HepG2 (cell line): ENCODE data around the gene TBC1D14. TPM values are rescaled to one million over a fixed set of nuclear protein-coding genes. Genes with fewer than 3 reads are reported as not detected.

Experiments
- ATAC-seq: fragments of 200-7000 bp; cut with Tn5 transposase; 3 replicates; pipeline ENCODE4 v1.9.1; 2020; ENCODE audit warnings: mild to moderate bottlenecking, moderate library complexity
- BruUV-seq: library from RNA; stranded (reverse); fragments of 400-500 nt; replicated peaks from 2 replicates; lab custom pipeline; 2021; lab: Mats Ljungman, UMichigan
- CTCF ChIA-PET: fragments of 300-600 bp; formaldehyde crosslinking; extraction: SDS; loops from one replicate; lab custom pipeline; 2021; ENCODE audit warnings: low total read pairs, inconsistent platforms, low intra/inter-chr PET ratio; lab: Yijun Ruan, JAX
- POLR2A ChIA-PET: fragments of 350-600 bp; sonication (Branson Sonifier 250); formaldehyde crosslinking; loops from one replicate; lab custom pipeline; 2020; ENCODE audit warnings: antibody characterized with exemption, inconsistent platforms; lab: Yijun Ruan, JAX
- DNase-seq: peaks from one replicate; pipeline ENCODE4 v3.0.0-alpha.2; 2015; ENCODE audit warnings: low spot score
- FAIRE-seq: peaks from 3 replicates; lab custom pipeline; 2011; peaks lifted over from hg19 to GRCh38; lab: Jason Lieb, UNC
- H2AFZ ChIP-seq: one replicate; pipeline ENCODE4 v1.6.1; 2011; ENCODE audit warnings: low read length, inconsistent platforms
- H3K27ac ChIP-seq: fragments of 300-600 bp; 3 replicates; pipeline ENCODE4 v1.8.0; 2011; ENCODE audit warnings: mixed run types, mild to moderate bottlenecking, mixed read lengths, low read length, inconsistent platforms; ENCODE audit not compliant: insufficient read depth; ENCODE audit errors: extremely low read length
- H3K27me3 ChIP-seq, 2 experiments: fragments of 200-600 bp in 1 of 2; 2 replicates in 1 of 2; 3 replicates in 1 of 2; pipeline versions ENCODE4 v1.6.0 to v1.8.0; 2011; ENCODE audit warnings: low read length in 2 of 2, mild to moderate bottlenecking in 2 of 2, moderate library complexity in 2 of 2, inconsistent platforms in 1 of 2; ENCODE audit not compliant: insufficient read depth in 2 of 2, control insufficient read depth in 1 of 2
- H3K36me3 ChIP-seq, 2 experiments: fragments of 200-600 bp in 1 of 2; replicated peaks in 1 of 2; 2 replicates in 1 of 2; 3 replicates in 1 of 2; pipeline versions ENCODE4 v1.5.1 to v1.8.0; 2011; ENCODE audit warnings: low read length in 2 of 2, inconsistent platforms in 1 of 2; ENCODE audit not compliant: insufficient read depth in 2 of 2, control insufficient read depth in 1 of 2
- H3K4me1 ChIP-seq: 2 replicates; pipeline ENCODE4 v1.5.1; 2012; ENCODE audit warnings: low read length, inconsistent platforms; ENCODE audit not compliant: insufficient read depth
- H3K4me2 ChIP-seq: 2 replicates; pipeline ENCODE4 v1.6.0; 2011; ENCODE audit warnings: low read depth, low read length, inconsistent platforms
- H3K4me3 ChIP-seq, 3 experiments: fragments of 200-600 bp in 1 of 3; sonication (generic), shearing (Covaris generic) in 1 of 3; replicated peaks in 1 of 3; 2 replicates each; pipeline ENCODE4 v1.5.1; 2011 to 2016; ENCODE audit warnings: low read length in 3 of 3, inconsistent platforms in 2 of 3, low read depth in 2 of 3, mild to moderate bottlenecking in 2 of 3, control low read depth in 1 of 3, mixed read lengths in 1 of 3; ENCODE audit not compliant: insufficient read depth in 1 of 3
- H3K79me2 ChIP-seq: one replicate; pipeline ENCODE4 v1.6.1; 2011; ENCODE audit warnings: low read length, inconsistent platforms; ENCODE audit not compliant: insufficient read depth
- H3K9ac ChIP-seq: 2 replicates; pipeline ENCODE4 v1.6.0; 2011; ENCODE audit warnings: mild to moderate bottlenecking, low read depth, low read length, inconsistent platforms; ENCODE audit not compliant: insufficient read depth
- H3K9me3 ChIP-seq: 2 replicates; pipeline ENCODE4 v1.5.1; 2012; ENCODE audit warnings: mild to moderate bottlenecking, low read length
- H4K20me1 ChIP-seq: 2 replicates; pipeline ENCODE4 v1.6.0; 2011; ENCODE audit warnings: inconsistent platforms, mild to moderate bottlenecking, low read length, moderate library complexity; ENCODE audit not compliant: insufficient read depth
- CCAR2 ChIP-seq: fragments of 200-400 bp; formaldehyde crosslinking; optimal IDR thresholded peaks from 2 replicates; pipeline ENCODE3; 2018; ENCODE audit warnings: low read depth, mild to moderate bottlenecking, low read length, moderate library complexity
- HIC2 ChIP-seq: sonication (generic); formaldehyde crosslinking; IDR thresholded peaks from 2 replicates; pipeline ENCODE4 v1.9.0; 2022; ENCODE audit warnings: low read depth, missing genetic modification reagents
- HINFP ChIP-seq: sonication (generic); formaldehyde crosslinking; IDR thresholded peaks from 2 replicates; pipeline ENCODE4 v1.4.0; 2020; ENCODE audit warnings: low read depth, mild to moderate bottlenecking, missing genetic modification reagents
- JUN ChIP-seq: sonication (generic); formaldehyde crosslinking; IDR thresholded peaks from 2 replicates; pipeline ENCODE4 v1.4.0; 2020; ENCODE audit warnings: mild to moderate bottlenecking, missing genetic modification reagents
- POGZ ChIP-seq: sonication (generic); formaldehyde crosslinking; IDR thresholded peaks from 2 replicates; pipeline ENCODE4 v1.4.0; 2020; ENCODE audit warnings: mild to moderate bottlenecking, missing genetic modification reagents
- ZFP90 ChIP-seq: sonication (generic); formaldehyde crosslinking; IDR thresholded peaks from 2 replicates; pipeline ENCODE4 v1.8.0; 2022; ENCODE audit warnings: missing genetic modification reagents, mild to moderate bottlenecking, inconsistent platforms, borderline replicate concordance
- ZIK1 ChIP-seq: sonication (generic); formaldehyde crosslinking; IDR thresholded peaks from 2 replicates; pipeline ENCODE4 v1.5.0; 2020; ENCODE audit warnings: mild to moderate bottlenecking, low read depth, missing genetic modification reagents, borderline replicate concordance
- ZMAT3 ChIP-seq: sonication (generic); formaldehyde crosslinking; conservative IDR thresholded peaks from 2 replicates; pipeline ENCODE4 v1.7.0; 2021; ENCODE audit warnings: missing genetic modification reagents
- ZNF281 ChIP-seq: sonication (generic); formaldehyde crosslinking; IDR thresholded peaks from 2 replicates; pipeline ENCODE4 v1.4.0; 2020; ENCODE audit warnings: missing genetic modification reagents, borderline replicate concordance
- ZNF451 ChIP-seq: sonication (generic); formaldehyde crosslinking; IDR thresholded peaks from 2 replicates; pipeline ENCODE4 v1.5.0; 2020; ENCODE audit warnings: mild to moderate bottlenecking, missing genetic modification reagents
- ZNF614 ChIP-seq: IDR thresholded peaks from 2 replicates; pipeline ENCODE4 v1.6.1; 2018; ENCODE audit warnings: missing biosample characterization, missing genetic modification reagents, inconsistent platforms, borderline replicate concordance
- ZNF629 ChIP-seq: sonication (generic); formaldehyde crosslinking; conservative IDR thresholded peaks from 2 replicates; pipeline ENCODE4 v1.5.0; 2020; ENCODE audit warnings: missing genetic modification reagents
- WGBS: methylation state at CpG from one replicate; pipeline ENCODE4 v1.1.6; 2017; ENCODE audit warnings: low lambda C conversion rate; 5-methylcytosine and 5-hydroxymethylcytosine counted together
- in situ Hi-C: cut with HindIII; loops from 2 replicates; pipeline ENCODE4 v1.10.0; 2017; ENCODE audit warnings: low pct_unique_long_range_greater_than_20kb; ENCODE audit not compliant: extremely low pct_ligation_motif_present
- intact Hi-C: fragments of 100-400 bp; cut with micrococcal nuclease; formaldehyde crosslinking; loops from one replicate; pipeline ENCODE4 v1.10.0; 2022; ENCODE audit not compliant: unreplicated experiment
- polyA plus RNA-seq, 8 experiments: library from polyadenylated mRNA; depleted of rRNA in 3 of 8; stranded (reverse) in 7 of 8; unstranded in 1 of 8; fragments of >200 nt; fragmentation: Illumina TruSeq in 4 of 8; extraction: Trizol in 4 of 8; gene quantifications; 2 replicates each; pipeline versions ENCODE4 v1.2.1 to v1.2.3, GENCODE V29; 2011 to 2016; ENCODE audit warnings: low read depth in 4 of 8, missing spikeins in 1 of 8, mixed read lengths in 1 of 8; ENCODE audit not compliant: insufficient read depth in 1 of 8
- total RNA-seq, 5 experiments: library from RNA; depleted of rRNA; stranded (reverse); fragments of >200 nt; fragmentation: Illumina TruSeq; extraction: Trizol; gene quantifications; 2 replicates each; pipeline ENCODE4 v1.2.3, GENCODE V29; 2016; ENCODE audit warnings: low read depth in 1 of 5

TBC1D14 gene
- total and polyA plus RNA-seq, 2 of the 13 experiments (the other 11 are each of a cell fraction or from before 2014, with no cell fraction given) = 29.5 to 46.5 TPM

- Histone ChIP-seq H3K4me1 (peaks cover 22% of the 10 kb centered on the region), H4K20me1 (no peaks in the 10 kb centered on the region), H3K9me3 (no peaks in the 10 kb centered on the region), H2AFZ (no peak overlapping the region), H3K27me3 (no peaks in the 10 kb centered on the region), H3K4me3 (no peak overlapping the region), H3K36me3 (peaks cover 19 to 62% of the 10 kb centered on the region in 2 experiments; a peak in 4 of 5 replicates), H3K27ac (no peak overlapping the region), H3K9ac (no peak overlapping the region), H3K79me2 (no peaks in the 10 kb centered on the region), H3K4me2 (no peak overlapping the region)
- BruUV-seq = no TSS peak
- intact Hi-C loops (no loop called here), in situ Hi-C loops (no loop called here)
- DNase-seq = no peak
- CTCF ChIA-PET = no interaction called here
- 100% methylated on average over 1 of the region's 2 CpGs for WGBS
- POLR2A ChIA-PET = no interaction called here
- ATAC-seq = no peak
- no peak for FAIRE-seq
- TF ChIP-seq ZNF281 (CRISPR knock-in tag) (peak; percentile 41; the same call in 1 of the 2 replicates), ZNF614 (CRISPR knock-in tag) (no peak)
Observed at GRCh38 chr4:7020290-7020689, 110.7 kb downstream of the TBC1D14 start.

GRCh38 chr4:7020856-7021255 is 111.2 kb downstream of the TBC1D14 start:
- peaks cover 19 to 62% of the 10 kb centered on the region in 2 experiments; a peak in 4 of 5 replicates for H3K36me3 ChIP-seq
- in situ Hi-C loops = no loop called here
- DNase-seq = no peak
- no peak overlapping the region for H2AFZ ChIP-seq
- TF ChIP-seq ZIK1 = no peak
- no peak for TF ChIP-seq JUN (CRISPR knock-in tag)
- TF ChIP-seq HINFP (CRISPR knock-in tag) = no peak
- no peak for TF ChIP-seq POGZ (CRISPR knock-in tag)
- TF ChIP-seq CCAR2 = no peak
- TF ChIP-seq ZNF629 (CRISPR knock-in tag) = no peak
- no peak for TF ChIP-seq ZFP90 (CRISPR knock-in tag)
- no peak for TF ChIP-seq ZMAT3 (CRISPR knock-in tag)
- no peak for TF ChIP-seq ZNF451 (CRISPR knock-in tag)
- TF ChIP-seq HIC2 (CRISPR knock-in tag) = no peak
- TF ChIP-seq, all 625 proteins: peak for 0
- H4K20me1 ChIP-seq = no peaks in the 10 kb centered on the region
- FAIRE-seq (no peak), ATAC-seq (no peak)
- H3K9me3 ChIP-seq = no peaks in the 10 kb centered on the region
- no peak overlapping the region for H3K27ac ChIP-seq
- no peak overlapping the region for H3K4me3 ChIP-seq
- no peak overlapping the region for H3K9ac ChIP-seq
- no peak overlapping the region for H3K4me2 ChIP-seq
- no TSS peak for BruUV-seq
- intact Hi-C loops = no loop called here
- ChIA-PET POLR2A (no interaction called here), CTCF (no interaction called here)
- WGBS = 95% methylated on average over 11 of the region's 11 CpGs
- H3K79me2 ChIP-seq = no peaks in the 10 kb centered on the region
- peaks cover 22% of the 10 kb centered on the region for H3K4me1 ChIP-seq
- H3K27me3 ChIP-seq = no peaks in the 10 kb centered on the region
